Measurements from ENCODE around the gene PPM1F. TPM values are rescaled to one million over a fixed set of nuclear protein-coding genes. Genes with fewer than 3 reads are reported as not detected.

The PPM1F gene
- polyA plus RNA-seq, 1 donor (not counting 4 experiments of a cell fraction or from before 2014, with no cell fraction given), result 18.2 TPM

DNA sequence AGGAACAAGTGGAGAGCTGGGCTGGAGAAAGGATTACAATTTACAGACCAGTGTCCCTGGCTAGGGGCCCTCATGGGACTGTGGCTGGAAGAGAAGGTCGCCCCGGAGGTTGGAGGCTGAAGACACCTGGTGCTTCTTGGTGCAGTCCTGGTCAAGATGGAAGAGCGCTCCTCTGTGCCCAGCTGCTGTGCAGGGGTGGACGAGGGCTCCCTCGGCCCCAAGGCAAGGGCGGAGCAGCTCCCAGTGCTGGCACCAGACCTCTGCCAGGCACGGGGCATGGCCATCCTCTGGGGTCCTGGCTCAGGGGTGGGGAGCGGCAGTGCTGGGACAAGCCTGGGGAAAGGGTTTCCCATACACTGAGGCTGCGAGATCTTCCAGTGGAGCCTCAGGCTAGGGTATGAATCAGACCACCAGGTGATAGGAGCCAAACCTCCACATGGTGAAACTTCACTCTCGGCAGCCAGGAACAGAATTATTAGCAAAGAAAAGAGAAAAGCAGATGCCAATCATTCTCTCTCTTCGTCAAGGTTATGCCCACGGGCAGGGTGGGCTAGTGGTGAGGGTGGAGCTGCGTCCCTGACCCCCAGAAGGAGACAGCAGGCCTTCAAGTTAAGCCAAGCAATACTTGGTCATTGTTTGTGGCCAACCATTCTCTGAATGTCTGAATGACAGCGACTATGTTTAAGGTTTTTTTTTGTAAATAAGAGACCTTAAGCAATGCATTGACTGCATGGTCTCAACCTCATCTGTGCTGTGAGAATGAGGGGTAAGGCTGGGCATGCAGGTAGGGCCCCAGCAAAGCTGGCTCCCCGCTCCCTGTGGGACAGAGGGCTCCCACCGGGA is 32.1 kb downstream of the PPM1F start:
- H3K36me3 ChIP-seq (ENCODE audit: control insufficient read depth in 2 of 2, extremely low read depth in 1 of 2, insufficient read depth in 2 of 2, low read length in 2 of 2), result peaks cover 2 to 9% of the 10 kb centered on the region in 2 experiments
- TF ChIP-seq EZH2 (IDR thresholded peaks at IDR 0.05; ENCODE audit: low read length), result no peak
- no peak for TF ChIP-seq CTCF (optimal IDR thresholded peaks at IDR 0.05 in 1 of 3, IDR thresholded peaks at IDR 0.05 in 1 of 3, conservative IDR thresholded peaks at IDR 0.05 in 1 of 3; ENCODE audit: extremely low read depth in 1 of 3, insufficient read depth in 2 of 3, low read length in 3 of 3)
- H4K20me1 ChIP-seq (ENCODE audit: control insufficient read depth, extremely low read depth, insufficient read depth, low read length), result no peaks in the 10 kb centered on the region
- no peaks in the 10 kb centered on the region for H3K27me3 ChIP-seq (ENCODE audit: control insufficient read depth, extremely low read depth, insufficient read depth, low read length)
- dilution Hi-C loops (cut with MboI; ENCODE audit: extremely low pct_ligation_motif_present, low sequenced_read_pairs), result no loop called here
- no peaks in the 10 kb centered on the region for H3K9me1 ChIP-seq (ENCODE audit: control insufficient read depth, extremely low read depth, insufficient read depth, low read length)
- FAIRE-seq (no peak), DNase-seq (ENCODE audit: low read depth, low spot score) (no peak)
- no peaks in the 10 kb centered on the region for H3K79me2 ChIP-seq (ENCODE audit: control insufficient read depth, insufficient read depth, low read length)
- no peak overlapping the region for H3K4me2 ChIP-seq (ENCODE audit: control insufficient read depth, extremely low read depth, insufficient read depth, low read depth, low read length)
- H2AFZ ChIP-seq (ENCODE audit: control insufficient read depth, low read length), result no peak overlapping the region
- H3K4me3 ChIP-seq (ENCODE audit: control insufficient read depth in 2 of 3, extremely low read depth in 1 of 3, insufficient read depth in 2 of 3, low read depth in 1 of 3, low read length in 3 of 3), result no peak overlapping the region
- H3K4me1 ChIP-seq (ENCODE audit: control insufficient read depth, extremely low read depth, insufficient read depth, low read length), result no peaks in the 10 kb centered on the region
- no peaks in the 10 kb centered on the region for H3K9me3 ChIP-seq (ENCODE audit: control insufficient read depth, low read depth, low read length)
- no peak overlapping the region for H3K27ac ChIP-seq (ENCODE audit: control insufficient read depth, insufficient read depth, low read length)
- H3K9ac ChIP-seq (ENCODE audit: control insufficient read depth, extremely low read depth, insufficient read depth, low read length), result no peak overlapping the region

DNA sequence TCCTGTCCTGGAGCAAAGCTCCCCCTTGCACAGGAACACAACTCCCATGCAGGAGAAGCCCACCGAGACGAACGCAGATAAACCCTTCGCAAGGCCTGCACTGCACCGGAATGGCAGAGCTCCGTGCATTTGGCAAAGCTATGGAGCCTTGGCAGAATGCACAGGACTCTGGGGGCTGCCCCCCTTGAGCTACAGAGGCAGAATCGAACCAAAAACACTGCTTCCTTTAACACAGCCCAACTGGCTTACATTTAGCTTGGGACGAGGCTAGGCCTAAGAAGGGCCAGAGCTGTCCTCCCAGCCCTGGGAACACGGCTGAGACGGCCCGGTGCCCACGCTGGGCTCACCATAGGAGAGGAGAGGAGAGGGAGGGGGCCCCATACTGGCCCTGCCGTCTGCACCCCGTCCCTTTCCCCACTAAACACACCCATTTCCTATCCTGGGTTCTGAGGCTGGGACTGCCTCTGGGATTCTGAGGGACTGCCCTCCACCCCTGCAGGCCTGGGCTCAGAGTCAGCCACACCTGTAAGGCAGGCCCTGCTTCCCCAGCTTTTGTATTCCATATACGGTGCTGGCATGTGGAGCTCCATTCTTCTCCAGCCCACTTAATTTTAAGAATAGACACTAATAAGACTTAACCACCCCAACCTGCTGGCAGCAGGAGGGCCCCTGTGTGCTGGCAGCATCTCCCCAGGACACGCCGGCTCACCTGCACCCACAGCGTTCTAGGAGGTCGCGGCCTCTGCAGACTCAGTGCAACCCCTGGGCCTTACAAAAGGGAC is 32.9 kb downstream of the PPM1F start:
- dilution Hi-C loops (cut with MboI; ENCODE audit: extremely low pct_ligation_motif_present, low sequenced_read_pairs), result no loop called here
- Histone ChIP-seq H4K20me1 (ENCODE audit: control insufficient read depth, extremely low read depth, insufficient read depth, low read length) (no peaks in the 10 kb centered on the region), H3K79me2 (ENCODE audit: control insufficient read depth, insufficient read depth, low read length) (no peaks in the 10 kb centered on the region), H3K9me1 (ENCODE audit: control insufficient read depth, extremely low read depth, insufficient read depth, low read length) (no peaks in the 10 kb centered on the region), H3K27me3 (ENCODE audit: control insufficient read depth, extremely low read depth, insufficient read depth, low read length) (no peaks in the 10 kb centered on the region), H3K4me3 (ENCODE audit: control insufficient read depth in 2 of 3, extremely low read depth in 1 of 3, insufficient read depth in 2 of 3, low read depth in 1 of 3, low read length in 3 of 3) (no peak overlapping the region), H3K9ac (ENCODE audit: control insufficient read depth, extremely low read depth, insufficient read depth, low read length) (no peak overlapping the region), H3K36me3 (ENCODE audit: control insufficient read depth in 2 of 2, extremely low read depth in 1 of 2, insufficient read depth in 2 of 2, low read length in 2 of 2) (peaks cover 2 to 7% of the 10 kb centered on the region in 2 experiments), H3K9me3 (ENCODE audit: control insufficient read depth, low read depth, low read length) (no peaks in the 10 kb centered on the region), H2AFZ (ENCODE audit: control insufficient read depth, low read length) (no peak overlapping the region), H3K4me2 (ENCODE audit: control insufficient read depth, extremely low read depth, insufficient read depth, low read depth, low read length) (no peak overlapping the region), H3K27ac (ENCODE audit: control insufficient read depth, insufficient read depth, low read length) (no peak overlapping the region), H3K4me1 (ENCODE audit: control insufficient read depth, extremely low read depth, insufficient read depth, low read length) (no peaks in the 10 kb centered on the region)
- TF ChIP-seq CTCF (optimal IDR thresholded peaks at IDR 0.05 in 1 of 3, IDR thresholded peaks at IDR 0.05 in 1 of 3, conservative IDR thresholded peaks at IDR 0.05 in 1 of 3; ENCODE audit: extremely low read depth in 1 of 3, insufficient read depth in 2 of 3, low read length in 3 of 3) (no peak), EZH2 (IDR thresholded peaks at IDR 0.05; ENCODE audit: low read length) (no peak)
- FAIRE-seq (no peak), DNase-seq (ENCODE audit: low read depth, low spot score) (no peak)

Measured in keratinocyte (primary cell).